Ascending aorta (tissue), 2 donors: Measurements from ENCODE around the gene TMUB1. TPM values are rescaled to one million over a fixed set of nuclear protein-coding genes. Genes with fewer than 3 reads are reported as not detected.

Source experiments
- DNase-seq, 2 donors: peaks; one replicate each; pipeline ENCODE4 v3.0.0-alpha.2; 2019; ENCODE audit warnings: low spot score in 2 of 2
- H3K27ac ChIP-seq, 2 donors: fragments of 200-600 bp; sonication (generic); one replicate each; pipeline ENCODE4 v1.5.1; 2016 to 2017; ENCODE audit warnings: mild to moderate bottlenecking in 1 of 2
- H3K27me3 ChIP-seq: fragments of 200-600 bp; sonication (generic); one replicate; pipeline ENCODE4 v1.5.1; 2017
- H3K36me3 ChIP-seq, 2 donors: fragments of 200-600 bp; sonication (generic); one replicate each; pipeline ENCODE4 v1.5.1; 2016
- H3K4me1 ChIP-seq, 2 donors: fragments of 200-600 bp; sonication (generic); one replicate each; pipeline ENCODE4 v1.5.1; 2016 to 2017; ENCODE audit warnings: mild to moderate bottlenecking in 1 of 2
- H3K4me3 ChIP-seq, 2 donors: fragments of 200-600 bp; sonication (generic); one replicate each; pipeline ENCODE4 v1.5.1; 2016 to 2017; ENCODE audit warnings: mild to moderate bottlenecking in 1 of 2
- H3K9me3 ChIP-seq, 2 donors: fragments of 200-600 bp; sonication (generic); one replicate each; pipeline ENCODE4 v1.5.1; 2016
- intact Hi-C: fragments of 100-400 bp; cut with DNase I; formaldehyde crosslinking; loops from one replicate; pipeline ENCODE4 v1.15.1; 2023
- total RNA-seq: library from RNA; depleted of rRNA; stranded (reverse); fragments of >200 nt; gene quantifications from one replicate; pipeline ENCODE4 v1.1.0, GENCODE V29; 2016
- TF ChIP-seq, protein P1 (sequence below), 3 experiments: fragments of 200-600 bp in 2 of 3; fragments of 450-650 bp in 1 of 3; sonication (generic) in 2 of 3; IDR thresholded peaks; one replicate each; pipeline ENCODE4 v1.5.1; 2016 to 2019; ENCODE audit warnings: antibody characterized with exemption in 3 of 3, mild to moderate bottlenecking in 1 of 3, moderate library complexity in 1 of 3

Gene TMUB1
- total RNA-seq, 1 donor from 2014 or later = 143 TPM

- H3K9me3 ChIP-seq = no peaks in the 10 kb centered on the region
- H3K27ac ChIP-seq = no peak overlapping the region
- no peaks in the 10 kb centered on the region for H3K4me1 ChIP-seq
- H3K27me3 ChIP-seq = no peaks in the 10 kb centered on the region
- H3K36me3 ChIP-seq = peaks cover 91 to 100% of the 10 kb centered on the region in 2 donors
- TF ChIP-seq, protein P1, sequence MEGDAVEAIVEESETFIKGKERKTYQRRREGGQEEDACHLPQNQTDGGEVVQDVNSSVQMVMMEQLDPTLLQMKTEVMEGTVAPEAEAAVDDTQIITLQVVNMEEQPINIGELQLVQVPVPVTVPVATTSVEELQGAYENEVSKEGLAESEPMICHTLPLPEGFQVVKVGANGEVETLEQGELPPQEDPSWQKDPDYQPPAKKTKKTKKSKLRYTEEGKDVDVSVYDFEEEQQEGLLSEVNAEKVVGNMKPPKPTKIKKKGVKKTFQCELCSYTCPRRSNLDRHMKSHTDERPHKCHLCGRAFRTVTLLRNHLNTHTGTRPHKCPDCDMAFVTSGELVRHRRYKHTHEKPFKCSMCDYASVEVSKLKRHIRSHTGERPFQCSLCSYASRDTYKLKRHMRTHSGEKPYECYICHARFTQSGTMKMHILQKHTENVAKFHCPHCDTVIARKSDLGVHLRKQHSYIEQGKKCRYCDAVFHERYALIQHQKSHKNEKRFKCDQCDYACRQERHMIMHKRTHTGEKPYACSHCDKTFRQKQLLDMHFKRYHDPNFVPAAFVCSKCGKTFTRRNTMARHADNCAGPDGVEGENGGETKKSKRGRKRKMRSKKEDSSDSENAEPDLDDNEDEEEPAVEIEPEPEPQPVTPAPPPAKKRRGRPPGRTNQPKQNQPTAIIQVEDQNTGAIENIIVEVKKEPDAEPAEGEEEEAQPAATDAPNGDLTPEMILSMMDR (IDR thresholded peaks at IDR 0.05) = no peak
- intact Hi-C loops = no loop called here
- no peak overlapping the region for H3K4me3 ChIP-seq
- no peak for DNase-seq
These were observed 12.0 kb downstream of the TMUB1 start for GRCh38 chr7:151071032-151071866.

DNA sequence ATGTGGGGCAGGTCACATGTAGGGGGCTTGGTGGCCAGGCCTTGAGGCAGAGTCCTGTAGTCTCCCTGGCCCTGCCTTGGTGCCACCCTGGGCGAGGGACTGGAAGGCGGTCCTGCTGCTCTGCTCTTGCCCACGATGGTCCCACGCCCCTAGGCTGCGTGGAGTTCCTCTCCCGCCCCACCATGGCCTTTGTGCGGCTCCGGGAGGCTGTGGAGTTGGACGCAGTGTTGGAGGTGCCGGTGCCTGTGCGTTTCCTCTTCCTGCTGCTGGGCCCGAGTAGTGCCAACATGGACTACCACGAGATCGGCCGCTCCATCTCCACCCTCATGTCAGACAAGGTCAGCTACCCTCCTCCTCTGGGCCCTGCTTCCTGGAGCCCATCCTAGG, 12.7 kb downstream of the TMUB1 start:
- TF ChIP-seq, protein P1 (IDR thresholded peaks at IDR 0.05) = no peak
- no peak for DNase-seq
- Histone ChIP-seq H3K27me3 (no peaks in the 10 kb centered on the region), H3K9me3 (no peaks in the 10 kb centered on the region), H3K27ac (no peak overlapping the region), H3K36me3 (peaks cover 88 to 100% of the 10 kb centered on the region in 2 donors), H3K4me3 (no peak overlapping the region), H3K4me1 (no peaks in the 10 kb centered on the region)
- intact Hi-C loops = no loop called here

DNA sequence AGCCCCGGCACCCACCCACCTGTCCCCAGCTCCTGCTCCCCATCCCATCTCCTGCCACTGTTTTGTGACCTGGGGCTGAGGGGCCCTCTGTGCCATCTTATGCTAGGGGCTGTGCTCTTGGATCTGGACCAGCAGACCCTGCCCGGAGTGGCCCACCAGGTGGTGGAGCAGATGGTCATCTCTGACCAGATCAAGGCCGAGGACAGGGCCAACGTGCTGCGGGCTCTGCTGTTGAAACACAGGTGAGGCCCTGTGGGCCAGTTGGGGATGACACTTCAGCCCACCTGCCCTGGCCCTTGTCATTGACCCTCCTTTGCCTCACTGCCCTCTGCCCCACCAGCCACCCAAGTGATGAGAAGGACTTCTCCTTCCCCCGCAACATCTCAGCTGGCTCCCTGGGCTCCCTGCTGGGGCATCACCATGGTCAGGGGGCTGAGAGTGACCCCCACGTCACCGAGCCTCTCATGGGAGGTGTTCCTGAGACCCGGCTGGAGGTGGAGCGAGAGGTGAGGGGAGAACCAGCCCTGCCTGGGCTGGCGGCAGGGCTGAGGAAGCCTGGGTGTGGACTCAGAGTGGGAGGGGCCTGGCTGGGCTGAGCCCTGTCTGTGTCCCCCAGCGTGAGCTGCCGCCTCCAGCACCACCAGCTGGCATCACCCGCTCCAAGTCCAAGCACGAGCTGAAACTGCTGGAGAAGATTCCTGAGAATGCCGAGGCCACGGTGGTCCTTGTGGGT, 13.3 kb downstream of the TMUB1 start:
- TF ChIP-seq, protein P1 (IDR thresholded peaks at IDR 0.05) = no peak
- Histone ChIP-seq H3K9me3 (no peaks in the 10 kb centered on the region), H3K36me3 (peaks cover 90 to 100% of the 10 kb centered on the region in 2 donors), H3K4me1 (no peaks in the 10 kb centered on the region), H3K27me3 (no peaks in the 10 kb centered on the region), H3K4me3 (no peak overlapping the region), H3K27ac (no peak overlapping the region)
- DNase-seq = no peak
- intact Hi-C loops = no loop called here

DNA sequence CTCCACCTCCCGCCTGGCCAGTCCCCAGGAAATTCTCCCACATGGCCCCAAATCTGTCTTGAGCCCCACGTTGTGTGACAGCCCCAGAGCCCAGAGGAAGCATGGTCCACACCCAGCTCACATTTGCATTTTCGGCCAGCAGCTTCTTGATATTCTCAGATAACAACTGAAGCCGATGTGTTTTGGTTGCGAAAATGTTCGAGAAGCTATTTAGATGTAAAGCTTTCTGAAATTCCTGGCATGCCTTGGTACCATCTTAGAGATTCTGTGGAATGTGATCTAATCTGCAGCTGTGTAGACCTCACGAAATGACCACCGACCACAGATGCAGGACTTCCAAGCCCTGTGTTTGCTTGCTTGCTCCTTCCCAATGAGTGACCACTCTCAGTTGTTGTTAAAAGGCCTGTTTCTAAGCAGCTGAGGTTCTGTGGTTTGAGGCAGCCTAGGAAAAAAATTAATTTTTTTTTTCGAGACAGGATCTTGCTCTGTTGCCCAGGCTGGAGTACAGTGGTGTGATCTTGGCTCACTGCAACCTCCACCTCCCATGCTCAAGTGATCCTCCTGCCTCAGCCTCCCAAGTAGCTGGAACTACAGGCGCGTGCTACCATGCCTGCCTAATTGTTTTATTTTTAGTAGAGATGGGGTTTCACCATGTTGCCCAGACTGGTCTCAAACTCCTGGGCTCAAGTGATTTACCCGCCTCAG, 15.1 kb downstream of the TMUB1 start:
- TF ChIP-seq, protein P1 (IDR thresholded peaks at IDR 0.05) = no peak
- peaks cover 84 to 91% of the 10 kb centered on the region in 2 donors for H3K36me3 ChIP-seq
- no peaks in the 10 kb centered on the region for H3K4me1 ChIP-seq

DNA sequence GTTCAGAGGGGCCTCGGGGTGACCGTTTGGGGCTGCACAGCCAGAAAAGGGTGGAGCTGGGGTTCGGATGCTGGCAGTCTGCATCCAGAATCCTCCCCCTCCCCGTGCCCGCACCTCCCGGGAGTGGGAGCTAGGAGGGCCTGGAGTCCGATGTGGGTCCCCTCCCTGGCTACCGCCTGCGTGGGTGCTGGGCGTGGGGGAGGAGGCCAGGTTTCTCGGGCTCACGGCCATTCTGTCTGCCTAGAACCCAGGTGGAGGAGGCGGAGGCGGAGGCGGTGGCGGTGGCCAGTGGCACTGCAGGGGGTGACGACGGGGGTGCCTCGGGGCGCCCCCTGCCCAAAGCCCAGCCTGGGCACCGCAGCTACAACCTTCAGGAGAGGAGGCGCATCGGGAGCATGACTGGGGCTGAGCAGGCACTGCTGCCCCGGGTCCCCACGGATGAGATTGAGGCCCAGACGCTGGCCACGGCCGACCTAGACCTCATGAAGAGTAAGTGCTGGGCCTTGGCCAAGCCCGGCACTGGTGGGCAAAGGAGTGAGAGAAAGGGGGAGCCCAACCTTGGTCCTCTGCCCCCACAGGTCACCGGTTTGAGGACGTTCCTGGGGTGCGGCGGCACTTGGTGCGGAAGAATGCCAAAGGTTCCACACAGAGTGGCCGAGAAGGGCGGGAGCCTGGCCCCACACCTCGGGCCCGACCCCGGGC, 16.9 kb downstream of the TMUB1 start:
- peaks cover 69 to 73% of the 10 kb centered on the region in 2 donors for H3K36me3 ChIP-seq
- intact Hi-C loops = no loop called here

More for the DNA sequence above, 15.1 kb downstream of the TMUB1 start:
- DNase-seq = no peak
- H3K27ac ChIP-seq = no peak overlapping the region
- H3K27me3 ChIP-seq = no peaks in the 10 kb centered on the region
- intact Hi-C loops = no loop called here
- no peak overlapping the region for H3K4me3 ChIP-seq
- H3K9me3 ChIP-seq = no peaks in the 10 kb centered on the region

More for the DNA sequence above, 16.9 kb downstream of the TMUB1 start:
- H3K27me3 ChIP-seq = no peaks in the 10 kb centered on the region
- peaks cover 7 to 17% of the 10 kb centered on the region in 2 donors for H3K4me1 ChIP-seq
- TF ChIP-seq, protein P1 (IDR thresholded peaks at IDR 0.05) = no peak
- no peak overlapping the region for H3K4me3 ChIP-seq
- H3K9me3 ChIP-seq = no peaks in the 10 kb centered on the region
- no peak overlapping the region for H3K27ac ChIP-seq
- DNase-seq = no peak
